OCI-LY7 (cell line): ENCODE data around the gene IQSEC1.

Source experiments
- CTCF ChIP-seq: fragments of 200-600 bp; sonication (generic); conservative IDR thresholded peaks from 2 replicates; pipeline ENCODE4 v1.5.1; 2014; ENCODE audit warnings: mild to moderate bottlenecking, antibody characterized with exemption, low read length, moderate library complexity, mixed read lengths
- EZH2phosphoT487 ChIP-seq: fragments of 200-600 bp; sonication (generic); IDR thresholded peaks from 2 replicates; pipeline ENCODE4 v1.6.1; 2018; ENCODE audit warnings: low read depth, borderline replicate concordance, mild to moderate bottlenecking, mixed run types, antibody characterized with exemption, low read length, moderate library complexity, mixed read lengths

- TF ChIP-seq CTCF (no peak), EZH2phosphoT487 (no peak)
Measured at GRCh38 chr3:13046569-13047274, 26.5 kb downstream of the IQSEC1 start.
